Tibial nerve (tissue), 3 donors: Measurements from ENCODE around the gene LTK.

Source experiments
- POLR2A ChIP-seq, 2 donors: fragments of 450-650 bp; IDR thresholded peaks; one replicate each; pipeline ENCODE4 v1.6.1; 2017; ENCODE audit warnings: antibody characterized with exemption in 2 of 2, mild to moderate bottlenecking in 2 of 2, moderate library complexity in 2 of 2
- TF ChIP-seq, protein P1 (sequence below), 5 experiments: fragments of 200-600 bp in 3 of 5; fragments of 450-650 bp in 2 of 5; sonication (generic) in 3 of 5; IDR thresholded peaks; one replicate each; pipeline ENCODE4 v1.5.1; 2016 to 2019; ENCODE audit warnings: antibody characterized with exemption in 5 of 5, mild to moderate bottlenecking in 3 of 5, moderate library complexity in 2 of 5

DNA sequence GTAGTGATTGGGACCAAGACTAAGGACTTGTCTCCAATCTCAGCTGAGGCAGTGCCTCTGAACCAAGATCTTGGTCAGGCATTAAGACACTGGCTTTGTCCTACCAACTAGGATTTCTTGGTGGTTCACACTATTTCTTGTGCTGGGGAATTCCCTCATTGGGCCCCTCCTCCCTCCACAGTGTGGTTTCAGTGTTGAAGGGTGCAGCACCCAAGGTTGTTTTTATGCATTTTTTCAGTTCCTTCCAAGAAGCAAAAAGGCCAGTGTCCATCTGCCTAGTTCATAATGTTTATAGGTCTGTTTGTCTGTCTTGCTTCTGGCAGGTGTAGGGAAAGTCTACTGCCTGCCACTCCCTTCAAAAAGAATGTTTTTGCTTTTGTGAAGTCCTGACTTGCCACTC, 30.5 kb downstream of the LTK start:
- TF ChIP-seq, protein P1, sequence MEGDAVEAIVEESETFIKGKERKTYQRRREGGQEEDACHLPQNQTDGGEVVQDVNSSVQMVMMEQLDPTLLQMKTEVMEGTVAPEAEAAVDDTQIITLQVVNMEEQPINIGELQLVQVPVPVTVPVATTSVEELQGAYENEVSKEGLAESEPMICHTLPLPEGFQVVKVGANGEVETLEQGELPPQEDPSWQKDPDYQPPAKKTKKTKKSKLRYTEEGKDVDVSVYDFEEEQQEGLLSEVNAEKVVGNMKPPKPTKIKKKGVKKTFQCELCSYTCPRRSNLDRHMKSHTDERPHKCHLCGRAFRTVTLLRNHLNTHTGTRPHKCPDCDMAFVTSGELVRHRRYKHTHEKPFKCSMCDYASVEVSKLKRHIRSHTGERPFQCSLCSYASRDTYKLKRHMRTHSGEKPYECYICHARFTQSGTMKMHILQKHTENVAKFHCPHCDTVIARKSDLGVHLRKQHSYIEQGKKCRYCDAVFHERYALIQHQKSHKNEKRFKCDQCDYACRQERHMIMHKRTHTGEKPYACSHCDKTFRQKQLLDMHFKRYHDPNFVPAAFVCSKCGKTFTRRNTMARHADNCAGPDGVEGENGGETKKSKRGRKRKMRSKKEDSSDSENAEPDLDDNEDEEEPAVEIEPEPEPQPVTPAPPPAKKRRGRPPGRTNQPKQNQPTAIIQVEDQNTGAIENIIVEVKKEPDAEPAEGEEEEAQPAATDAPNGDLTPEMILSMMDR (IDR thresholded peaks at IDR 0.05): no peak
- no peak for TF ChIP-seq POLR2A (IDR thresholded peaks at IDR 0.05)
